HTERT RPE-1 (cell line): Measurements from ENCODE around the gene STARD5.

ENCODE experiments used
- in situ Hi-C: fragments of 300-500 bp; cut with MboI; formaldehyde crosslinking; loops from 4 replicates; pipeline ENCODE4 v1.14.3; 2020; ENCODE audit warnings: low sequenced_read_pairs

STARD5 gene

GRCh38 chr15:81294516-81294880 is 29.4 kb downstream of the STARD5 start:
- in situ Hi-C loops = no loop called here

- in situ Hi-C loops = no loop called here
These were observed 30.0 kb downstream of the STARD5 start for GRCh38 chr15:81293728-81294515.

- in situ Hi-C loops = no loop called here
These were observed 31.4 kb downstream of the STARD5 start for GRCh38 chr15:81292523-81293001.

- in situ Hi-C loops = no loop called here
These were observed 31.9 kb downstream of the STARD5 start for GRCh38 chr15:81291916-81292522.

DNA sequence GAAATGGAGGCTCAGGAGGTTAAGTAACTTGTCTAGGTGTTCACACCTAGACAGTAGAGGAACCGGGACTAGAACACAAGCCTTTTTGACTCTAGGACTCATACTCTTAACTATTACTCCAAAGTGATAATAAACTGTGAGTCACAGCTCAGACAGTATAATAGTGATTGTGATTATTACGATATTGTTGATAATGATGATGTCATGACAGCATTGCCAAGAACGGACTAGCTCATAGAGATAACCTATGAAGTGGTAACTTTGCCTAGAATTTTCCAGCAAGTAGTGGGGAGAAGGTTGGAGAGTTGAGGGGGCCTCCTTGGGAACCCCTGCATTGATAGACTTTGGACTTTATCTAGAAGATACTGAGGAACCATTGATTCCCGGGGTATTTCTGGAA is 34.0 kb downstream of the STARD5 start:
- in situ Hi-C loops = no loop called here

DNA sequence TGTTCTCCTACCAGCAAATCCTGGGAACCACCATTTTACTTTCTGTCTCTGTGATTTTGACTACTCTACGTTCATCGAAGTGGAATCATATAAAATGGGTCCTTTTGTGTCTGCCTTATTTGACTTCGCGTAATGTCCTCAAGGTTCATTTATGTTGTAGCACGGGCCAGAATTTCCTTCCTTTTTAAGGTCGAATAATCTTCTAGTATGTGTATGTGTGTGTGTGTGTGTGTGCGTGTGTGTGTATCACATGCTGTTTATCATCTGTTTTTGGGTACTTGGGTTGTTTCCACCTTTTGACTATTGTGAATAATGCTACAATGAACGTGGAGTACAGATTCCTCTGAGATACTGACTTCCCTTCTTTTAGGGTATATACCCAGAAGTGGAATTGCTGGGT is 35.3 kb downstream of the STARD5 start:
- in situ Hi-C loops = no loop called here

DNA sequence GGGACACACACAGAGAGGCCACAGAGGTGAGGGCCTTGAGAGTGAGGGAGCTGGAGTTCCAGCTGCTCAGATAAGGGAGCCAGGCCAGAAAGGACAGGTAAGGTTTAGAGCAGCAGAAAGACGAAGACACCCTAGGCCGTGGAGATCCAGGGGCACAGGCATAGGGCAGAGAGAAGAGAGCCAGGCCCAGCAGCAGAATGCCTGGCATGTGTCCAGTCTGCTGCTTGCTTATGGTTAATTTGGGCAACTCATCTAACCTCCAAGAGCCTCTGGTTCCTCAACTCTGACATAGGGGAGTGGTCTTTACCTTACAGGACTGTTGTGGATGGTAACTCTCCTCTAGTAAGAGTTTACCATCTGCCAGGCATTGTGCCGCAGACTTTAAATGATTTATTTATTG is 35.9 kb downstream of the STARD5 start:
- in situ Hi-C loops = no loop called here

DNA sequence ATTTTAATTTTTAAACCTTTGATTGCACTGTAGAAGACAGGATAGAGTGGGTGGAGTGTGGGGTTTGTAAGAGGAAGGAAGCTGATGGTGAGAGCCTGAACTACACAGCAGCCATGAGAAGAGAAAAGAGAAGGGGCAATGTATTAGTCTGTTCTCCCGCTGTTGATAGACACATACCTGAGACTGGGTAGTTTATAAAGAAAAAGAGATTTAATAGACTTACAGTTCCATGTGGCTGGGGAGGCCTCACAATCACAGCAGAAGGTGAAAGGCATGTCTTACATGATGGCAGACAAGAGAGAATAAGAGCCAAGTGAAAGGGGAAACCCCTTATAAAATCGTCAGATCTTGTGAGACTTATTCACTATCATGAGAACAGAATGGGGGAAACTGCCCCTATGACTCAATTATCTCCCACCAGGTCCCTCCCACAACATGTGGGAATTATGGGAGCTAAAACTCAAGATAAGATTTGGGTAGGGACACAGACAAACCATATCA is 37.3 kb downstream of the STARD5 start:
- in situ Hi-C loops = no loop called here

- in situ Hi-C loops = no loop called here
These were observed 38.5 kb downstream of the STARD5 start for GRCh38 chr15:81285461-81285860.

DNA sequence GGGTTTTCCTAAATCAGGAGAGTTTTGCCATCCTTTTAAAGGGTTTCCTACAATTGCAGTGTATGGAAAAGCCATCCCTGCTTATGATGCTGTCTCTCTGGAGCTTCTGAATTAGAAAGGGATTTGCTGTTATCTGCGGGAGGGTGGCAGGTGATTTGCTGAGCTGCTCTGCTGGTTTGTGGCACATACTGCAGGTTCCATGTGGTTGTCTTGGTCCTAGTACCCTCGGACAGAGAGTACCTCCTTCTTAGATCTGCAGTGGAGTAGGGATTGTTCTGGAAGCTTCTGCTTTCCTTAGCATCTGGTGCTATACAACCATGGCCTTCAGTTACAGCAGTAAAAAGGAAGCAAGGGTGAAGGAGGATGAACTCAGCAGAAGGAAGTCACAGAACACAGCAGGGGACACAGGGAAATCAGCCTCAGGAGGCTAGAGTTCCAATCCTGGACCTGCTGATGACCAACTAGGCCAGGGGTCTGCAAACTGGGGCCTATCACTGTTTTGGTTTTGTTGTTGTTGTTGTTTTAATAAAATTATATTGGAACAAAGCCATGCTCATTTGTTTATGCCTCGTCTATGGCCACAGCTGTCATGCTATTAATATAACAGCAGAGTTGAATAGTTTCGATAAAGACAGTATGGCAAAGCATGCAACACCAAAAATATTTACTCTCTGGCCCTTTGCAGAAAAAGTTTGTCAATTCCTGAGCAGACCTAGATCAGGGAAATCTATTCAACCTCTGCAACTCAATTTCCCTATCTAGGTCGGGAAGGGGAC is 39.5 kb downstream of the STARD5 start:
- in situ Hi-C loops = no loop called here

- in situ Hi-C loops = no loop called here
These were observed 41.0 kb downstream of the STARD5 start for GRCh38 chr15:81282911-81283310.

DNA sequence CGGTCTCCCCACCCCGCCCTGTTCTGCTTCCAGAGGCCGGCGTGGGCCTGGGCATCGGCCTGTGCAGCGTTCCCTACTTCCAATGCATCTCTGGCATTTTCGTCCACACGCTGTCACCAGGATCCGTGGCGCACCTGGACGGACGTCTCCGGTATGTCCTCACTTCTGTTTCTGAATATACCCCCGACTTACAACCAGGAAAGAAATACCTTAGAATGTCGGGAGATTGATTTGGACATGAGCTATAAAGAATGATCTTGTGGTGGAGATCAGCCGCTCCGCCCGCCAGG is 41.4 kb downstream of the STARD5 start:
- in situ Hi-C loops = no loop called here

DNA sequence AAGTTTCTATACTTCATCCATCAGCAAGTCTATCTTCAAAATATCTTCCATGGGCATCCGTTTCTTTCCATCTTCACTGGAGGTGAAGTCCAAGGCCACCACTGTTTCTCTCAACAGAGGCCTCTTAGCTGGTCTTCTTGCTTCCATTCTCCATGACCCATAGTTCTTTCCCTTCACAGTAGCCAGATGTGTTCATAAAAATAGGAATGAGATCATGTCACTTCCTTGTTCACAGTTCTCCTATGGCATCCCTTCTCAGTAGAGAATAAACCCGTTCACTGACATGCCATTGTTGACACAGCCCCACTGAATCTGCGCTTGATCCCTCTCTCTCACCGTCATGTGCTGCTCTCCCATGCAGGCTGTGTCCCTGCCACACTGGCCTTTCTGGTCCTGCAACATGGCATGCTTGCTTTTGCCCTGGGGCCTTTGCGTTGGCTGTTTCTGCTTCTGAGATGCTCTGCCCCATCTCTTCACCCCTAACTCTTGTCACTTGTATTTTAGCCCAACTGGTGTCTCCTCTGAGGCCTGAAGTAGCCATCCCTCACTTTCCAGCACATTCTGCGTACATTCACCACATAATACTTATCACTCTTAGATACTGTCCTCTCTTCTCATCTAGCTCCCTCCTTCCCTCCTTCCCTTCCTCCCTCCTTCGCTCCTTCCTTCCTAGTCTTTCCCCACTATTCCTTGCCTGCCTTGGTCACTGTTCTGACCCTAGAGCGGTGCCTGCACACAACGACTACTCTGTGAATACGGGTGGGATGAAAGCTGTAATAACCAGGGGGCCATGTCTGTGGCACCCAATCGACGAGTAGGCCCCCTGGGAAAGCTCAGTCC is 42.0 kb downstream of the STARD5 start:
- in situ Hi-C loops = no loop called here

GRCh38 chr15:81281456-81281735 is 42.5 kb downstream of the STARD5 start:
- in situ Hi-C loops = no loop called here

- in situ Hi-C loops = no loop called here
These were observed 43.1 kb downstream of the STARD5 start for GRCh38 chr15:81280696-81281455.

GRCh38 chr15:81279621-81280485 is 44.1 kb downstream of the STARD5 start:
- in situ Hi-C loops = no loop called here

- in situ Hi-C loops = no loop called here
These were observed 45.5 kb downstream of the STARD5 start for GRCh38 chr15:81278306-81279029.

DNA sequence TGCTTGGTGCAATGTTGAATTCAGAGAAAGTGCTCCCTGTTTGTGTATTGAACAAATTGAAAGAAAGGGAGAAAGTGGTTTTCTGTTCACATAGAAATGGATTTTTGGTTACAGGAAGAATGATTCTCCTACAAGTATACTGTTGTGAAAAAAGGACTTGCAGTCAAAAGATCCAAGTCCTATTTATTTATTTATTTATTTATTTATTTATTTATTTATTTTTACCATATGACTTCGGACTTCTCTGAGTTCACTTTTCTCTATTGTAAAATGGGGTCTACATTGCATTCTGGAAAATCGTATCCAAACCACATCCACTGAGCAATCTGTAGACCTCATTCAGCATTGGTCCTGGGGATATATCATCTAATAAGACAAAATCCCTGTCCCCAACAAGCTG is 46.1 kb downstream of the STARD5 start:
- in situ Hi-C loops = no loop called here

- in situ Hi-C loops = no loop called here
These were observed 47.0 kb downstream of the STARD5 start for GRCh38 chr15:81276967-81277366.
